Body of pancreas (tissue), 4 donors: ENCODE data around the gene ABCC1. TPM values are rescaled to one million over a fixed set of nuclear protein-coding genes. Genes with fewer than 3 reads are reported as not detected.

ENCODE experiments used
- ATAC-seq: fragments of 150-250 bp; one replicate; pipeline ENCODE4 v1.9.1; 2016
- DNase-seq, 4 donors: peaks; one replicate each; pipeline ENCODE4 v3.0.0-alpha.2; 2019
- H3K27ac ChIP-seq, 4 donors: fragments of 200-600 bp; sonication (generic); 1 replicate in 3 of 4; 2 replicates in 1 of 4; pipeline versions ENCODE4 v1.5.1 to v1.6.1; 2016 to 2019; ENCODE audit warnings: mild to moderate bottlenecking in 1 of 4, mixed read lengths in 1 of 4, moderate library complexity in 1 of 4
- H3K27me3 ChIP-seq, 2 donors: fragments of 200-600 bp; sonication (generic); one replicate each; pipeline ENCODE4 v1.6.0; 2016; ENCODE audit warnings: mild to moderate bottlenecking in 1 of 2
- H3K36me3 ChIP-seq, 2 donors: fragments of 200-600 bp; sonication (generic); replicated peaks in 1 of 2; 2 replicates each; pipeline ENCODE4 v1.5.1; 2016; ENCODE audit warnings: low read depth in 2 of 2; ENCODE audit not compliant: insufficient read depth in 1 of 2
- H3K4me1 ChIP-seq: fragments of 200-600 bp; sonication (generic); one replicate; pipeline ENCODE4 v1.6.0; 2016
- H3K4me3 ChIP-seq, 2 donors: fragments of 200-600 bp; sonication (generic); 1 replicate in 1 of 2; 2 replicates in 1 of 2; pipeline ENCODE4 v1.5.1; 2016 to 2019
- H3K9me3 ChIP-seq, 3 donors: fragments of 200-600 bp; sonication (generic); 1 replicate in 2 of 3; 2 replicates in 1 of 3; pipeline ENCODE4 v1.5.1; 2016
- CTCF ChIP-seq, 7 experiments: fragments of 450-650 bp in 4 of 7; fragments of 200-600 bp in 3 of 7; sonication (generic) in 3 of 7; IDR thresholded peaks; one replicate each; pipeline ENCODE4 v1.5.1; 2016 to 2019; ENCODE audit warnings: antibody characterized with exemption in 7 of 7
- POLR2A ChIP-seq, 3 donors: fragments of 450-650 bp; IDR thresholded peaks; one replicate each; pipeline ENCODE4 v1.6.1; 2016; ENCODE audit warnings: antibody characterized with exemption in 3 of 3, mild to moderate bottlenecking in 2 of 3
- WGBS, 2 donors: methylation state at CpG; one replicate each; pipeline ENCODE4 v1.1.5; 2017; 5-methylcytosine and 5-hydroxymethylcytosine counted together
- intact Hi-C: fragments of 100-400 bp; cut with DNase I; formaldehyde crosslinking; loops from one replicate; pipeline ENCODE4 v1.15.1; 2023
- total RNA-seq, 2 donors: library from RNA; depleted of rRNA; stranded (reverse); fragments of >200 nt; gene quantifications; one replicate each; pipeline ENCODE4 v1.1.0, GENCODE V29; 2016

ABCC1 gene
- total RNA-seq, 2 donors from 2014 or later: 12.7 to 23.1 TPM

DNA sequence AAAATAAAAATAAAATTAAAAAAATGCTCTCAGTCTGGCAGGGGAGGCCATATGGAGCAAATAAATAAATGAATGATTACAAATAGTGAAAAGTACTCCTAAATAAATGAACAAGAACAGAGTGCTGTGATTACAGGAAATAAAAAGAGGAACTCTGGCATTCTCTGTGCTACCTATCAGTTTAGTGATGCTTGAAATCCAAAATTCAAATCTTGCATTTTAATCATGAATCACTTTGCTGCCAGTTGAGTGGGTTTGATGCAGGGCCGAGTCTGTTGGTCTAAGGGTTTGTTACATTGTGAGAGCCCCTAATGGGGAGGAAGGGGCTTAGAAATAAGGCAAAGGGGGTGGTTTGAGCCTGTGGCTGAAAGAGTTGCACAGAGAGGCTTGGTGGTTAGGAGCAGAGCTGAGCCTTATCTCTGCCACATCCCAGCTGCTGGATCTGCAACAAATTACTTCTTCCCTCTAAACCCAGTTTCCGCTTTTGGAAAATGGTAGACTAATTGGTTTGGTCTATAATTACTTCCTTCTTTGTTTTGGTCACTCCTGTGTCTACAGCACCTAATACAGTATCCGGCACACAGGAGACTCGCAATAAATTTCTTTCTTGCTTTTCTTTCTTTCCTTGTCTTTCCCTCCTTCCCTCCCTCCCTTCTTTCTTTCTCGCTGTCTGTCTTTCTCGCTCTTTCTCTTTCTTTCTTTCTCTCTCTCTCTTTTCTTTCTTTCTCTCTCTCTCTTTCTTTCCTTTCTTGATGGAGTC is 6.3 kb upstream of the ABCC1 start:
- no peaks in the 10 kb centered on the region for H3K9me3 ChIP-seq
- H3K27me3 ChIP-seq: no peaks in the 10 kb centered on the region
- no peaks in the 10 kb centered on the region for H3K36me3 ChIP-seq
- H3K27ac ChIP-seq: no peak overlapping the region
- intact Hi-C loops: no loop called here
- peaks cover 5% of the 10 kb centered on the region for H3K4me1 ChIP-seq
- WGBS, 2 donors: 78 to 86% methylated on average over 6 of the region's 6 CpGs
- DNase-seq (no peak), ATAC-seq (no peak)
- no peak for TF ChIP-seq CTCF (IDR thresholded peaks at IDR 0.05)
- TF ChIP-seq POLR2A (IDR thresholded peaks at IDR 0.05): no peak
- H3K4me3 ChIP-seq: no peak overlapping the region

- whole genome bisulfite sequencing, 2 donors: 56 to 76% methylated on average over 10 of the region's 10 CpGs
- Histone ChIP-seq H3K27me3 (no peaks in the 10 kb centered on the region), H3K27ac (peak overlapping the region in 1 of 4 donors; percentile 44), H3K36me3 (no peaks in the 10 kb centered on the region), H3K4me1 (peaks cover 21% of the 10 kb centered on the region), H3K4me3 (no peak overlapping the region), H3K9me3 (no peaks in the 10 kb centered on the region)
- TF ChIP-seq CTCF (IDR thresholded peaks at IDR 0.05): peak in 2 of 7 experiments; percentile 6 to 8
- no peak for TF ChIP-seq POLR2A (IDR thresholded peaks at IDR 0.05)
- intact Hi-C loops: no loop called here
- ATAC-seq (no peak), DNase-seq (no peak)
These were observed 3.0 kb upstream of the ABCC1 start for GRCh38 chr16:15946257-15947044.

- 96 to 100% methylated on average over 4 of the region's 4 CpGs for WGBS, 2 donors
- H3K9me3 ChIP-seq: no peaks in the 10 kb centered on the region
- intact Hi-C loops: no loop called here
- ATAC-seq (no peak), DNase-seq (no peak)
- no peak for TF ChIP-seq CTCF (IDR thresholded peaks at IDR 0.05)
- TF ChIP-seq POLR2A (IDR thresholded peaks at IDR 0.05): no peak
- H3K27ac ChIP-seq: no peak overlapping the region
- H3K4me1 ChIP-seq: peaks cover 31% of the 10 kb centered on the region
- no peaks in the 10 kb centered on the region for H3K36me3 ChIP-seq
- no peaks in the 10 kb centered on the region for H3K27me3 ChIP-seq
- H3K4me3 ChIP-seq: no peak overlapping the region
These were observed 1.4 kb upstream of the ABCC1 start for GRCh38 chr16:15947983-15948509.

DNA sequence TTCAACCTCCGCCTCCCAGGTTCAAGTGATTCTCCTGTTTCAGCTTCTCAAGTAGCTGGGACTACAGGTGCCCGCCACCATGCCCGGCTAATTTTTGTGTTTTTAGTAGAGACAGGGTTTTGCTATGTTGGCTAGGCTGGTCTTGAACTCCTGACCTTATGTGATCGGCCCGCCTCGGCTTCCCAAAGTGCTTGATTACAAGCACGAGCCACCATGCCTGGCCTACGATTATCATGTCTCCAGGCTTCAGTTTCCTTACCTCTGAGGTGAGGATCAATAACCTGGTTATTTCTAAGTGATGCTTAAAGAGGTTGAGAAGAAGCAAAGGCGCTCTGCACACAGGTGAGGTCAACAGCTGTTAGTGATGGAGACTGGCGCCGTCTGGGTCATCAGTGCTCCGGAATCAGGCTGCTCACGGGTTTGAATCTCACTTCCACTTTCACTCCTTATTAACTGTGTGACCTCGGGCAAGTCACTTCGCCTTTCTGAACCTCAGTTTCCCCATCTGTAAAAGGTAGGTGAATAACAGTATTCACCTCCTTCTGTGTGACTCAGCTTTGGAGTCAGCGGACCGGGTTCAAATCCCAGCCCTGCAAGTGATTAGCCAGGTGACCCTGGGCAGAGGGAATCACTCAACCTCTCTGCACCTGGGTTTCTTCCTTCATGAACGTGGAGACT is 745 bp upstream of the ABCC1 start:
- peak in 3 of 4 donors; percentile 16 to 22 (median 21) for DNase-seq
- Histone ChIP-seq H3K27ac (peak overlapping the region; percentile 25 to 80 (median 64)), H3K27me3 (no peaks in the 10 kb centered on the region), H3K4me1 (peaks cover 31% of the 10 kb centered on the region), H3K9me3 (no peaks in the 10 kb centered on the region), H3K36me3 (no peaks in the 10 kb centered on the region), H3K4me3 (peak overlapping the region in 1 of 2 donors; percentile 31)
- no peak for TF ChIP-seq POLR2A (IDR thresholded peaks at IDR 0.05)
- no peak for TF ChIP-seq CTCF (IDR thresholded peaks at IDR 0.05)
- peak; percentile 29 for ATAC-seq
- 62 to 80% methylated on average over 15 to 18 of the region's 18 CpGs for WGBS, 2 donors
- intact Hi-C loops: no loop called here
